IPS-15b (cell line): ENCODE measurements around the gene C2orf68.

Source experiments
- H3K27me3 ChIP-seq: one replicate; pipeline ENCODE4 v1.6.1; 2013; ENCODE audit warnings: low read length; ENCODE audit not compliant: control insufficient read depth, insufficient read depth
- H3K36me3 ChIP-seq: one replicate; pipeline ENCODE4 v1.6.1; 2013; ENCODE audit warnings: low read length; ENCODE audit not compliant: control insufficient read depth, insufficient read depth
- H3K4me1 ChIP-seq: one replicate; pipeline ENCODE4 v1.6.1; 2013; ENCODE audit warnings: mild to moderate bottlenecking, low read length; ENCODE audit not compliant: control insufficient read depth, insufficient read depth
- H3K4me3 ChIP-seq: one replicate; pipeline ENCODE4 v1.5.1; 2013; ENCODE audit warnings: low read depth, low read length
- H3K9ac ChIP-seq: one replicate; pipeline ENCODE4 v1.6.1; 2013; ENCODE audit warnings: low read depth, mild to moderate bottlenecking, low read length
- H3K9me3 ChIP-seq: one replicate; pipeline ENCODE4 v1.6.1; 2013; ENCODE audit warnings: mild to moderate bottlenecking, low read length; ENCODE audit not compliant: control insufficient read depth, insufficient read depth

C2orf68 gene

DNA sequence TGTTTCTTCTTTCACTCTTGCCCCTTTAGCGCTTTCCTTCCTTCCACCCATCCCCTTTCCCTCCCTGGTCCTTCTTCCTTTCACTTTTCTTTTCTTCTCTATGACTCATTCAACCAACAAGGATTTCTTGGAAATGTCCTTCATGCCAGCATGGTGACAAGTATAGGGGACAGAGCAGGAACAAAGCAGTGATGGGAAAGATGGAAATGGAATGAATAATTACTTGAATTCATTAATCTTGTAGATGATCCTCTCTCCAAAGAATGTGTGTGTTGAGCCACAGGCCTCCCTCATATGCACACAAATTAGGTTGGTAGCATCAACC is 26.1 kb downstream of the C2orf68 start:
- Histone ChIP-seq H3K27me3 (peaks cover 41% of the 10 kb centered on the region), H3K36me3 (no peaks in the 10 kb centered on the region), H3K9me3 (no peaks in the 10 kb centered on the region), H3K4me1 (peaks cover 2% of the 10 kb centered on the region), H3K4me3 (no peak overlapping the region), H3K9ac (no peak overlapping the region)

DNA sequence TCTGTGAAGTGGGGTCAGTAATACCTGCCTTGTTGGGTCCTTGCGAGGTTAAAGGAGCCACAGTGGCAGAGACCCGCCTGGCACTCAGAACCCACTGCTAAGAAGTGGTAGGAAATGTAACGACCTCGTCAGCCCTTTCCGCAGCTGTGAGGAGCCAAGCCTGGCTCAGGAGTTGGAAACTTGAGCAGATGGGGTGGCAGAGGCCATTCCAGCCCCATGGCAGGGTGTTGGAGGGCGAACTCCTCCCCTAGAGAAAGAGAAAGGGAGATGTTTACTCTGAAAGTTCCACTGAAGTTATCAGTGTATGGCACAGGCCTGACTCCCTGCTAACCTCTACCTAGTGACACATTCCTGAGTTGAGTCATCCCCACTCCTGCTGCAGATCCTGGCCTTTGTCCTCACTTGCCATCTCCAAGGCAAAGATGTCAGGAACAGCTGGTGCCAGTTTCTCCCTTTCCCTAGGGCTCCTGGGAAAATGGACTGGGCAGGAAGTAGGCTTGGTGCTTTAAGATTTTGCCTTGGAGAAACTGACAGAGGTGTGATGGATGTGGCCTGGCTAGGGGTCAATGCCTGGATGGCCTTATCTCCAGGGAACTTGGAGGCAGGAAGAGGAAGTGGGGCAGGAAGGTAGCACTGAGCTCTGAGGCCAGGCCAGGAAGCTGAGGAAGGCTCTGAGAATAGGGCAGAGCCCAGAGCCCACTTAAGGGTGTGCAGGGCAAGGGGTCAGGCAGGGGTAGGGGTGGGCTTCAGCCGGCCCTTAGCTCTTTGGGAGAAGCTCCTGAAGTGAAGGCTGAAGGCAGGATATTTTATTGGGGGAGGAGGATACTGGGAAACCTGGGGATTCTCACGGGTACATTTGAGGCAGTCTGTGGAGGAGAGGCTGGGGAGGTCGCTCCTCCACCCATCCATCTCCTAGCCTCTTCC is 26.7 kb downstream of the C2orf68 start:
- Histone ChIP-seq H3K4me3 (peak overlapping the region; percentile 51), H3K36me3 (no peaks in the 10 kb centered on the region), H3K27me3 (peaks cover 37% of the 10 kb centered on the region), H3K9ac (peak overlapping the region; percentile 60), H3K4me1 (peaks cover 2% of the 10 kb centered on the region), H3K9me3 (no peaks in the 10 kb centered on the region)

DNA sequence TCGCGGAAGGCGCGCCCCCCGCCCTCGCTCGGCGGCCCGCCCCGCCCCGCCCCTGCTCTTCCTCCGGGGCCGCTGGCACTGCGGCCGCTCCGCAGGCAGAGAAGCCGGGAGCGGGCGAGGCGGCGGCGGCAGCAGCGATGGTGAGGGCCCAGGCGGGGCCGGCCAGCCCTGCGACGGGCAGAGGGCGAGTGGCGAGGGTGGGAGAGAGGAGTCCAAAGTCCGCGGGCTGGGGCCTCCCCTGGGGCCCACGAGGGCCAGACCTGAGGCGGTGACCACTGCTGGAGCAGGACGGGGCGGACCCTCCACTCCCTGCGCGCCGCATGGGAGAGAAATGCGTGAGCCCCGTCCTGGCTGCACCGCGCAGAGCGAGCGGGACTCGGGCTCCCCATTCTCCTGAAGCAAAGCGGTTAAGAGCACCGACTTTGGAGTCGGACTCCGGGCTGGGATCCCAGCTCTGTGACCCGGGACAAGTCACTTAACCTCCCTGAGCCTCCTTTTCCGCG is 27.5 kb downstream of the C2orf68 start, which contains the start of gene VAMP5:
Gene VAMP5, plus strand, starts transcription at position 78 of the 503 bp plus-strand sequence. Its CDS starts 60 bp downstream, at position 138.
- H3K9me3 ChIP-seq, result no peaks in the 10 kb centered on the region
- H3K9ac ChIP-seq, result peak within 1 kb of the TSS; percentile 60
- peaks cover 35% of the 10 kb centered on the region for H3K27me3 ChIP-seq
- peaks cover 2% of the 10 kb centered on the region for H3K4me1 ChIP-seq
- peak within 1 kb of the TSS; percentile 51 for H3K4me3 ChIP-seq
- no peaks in the 10 kb centered on the region for H3K36me3 ChIP-seq

DNA sequence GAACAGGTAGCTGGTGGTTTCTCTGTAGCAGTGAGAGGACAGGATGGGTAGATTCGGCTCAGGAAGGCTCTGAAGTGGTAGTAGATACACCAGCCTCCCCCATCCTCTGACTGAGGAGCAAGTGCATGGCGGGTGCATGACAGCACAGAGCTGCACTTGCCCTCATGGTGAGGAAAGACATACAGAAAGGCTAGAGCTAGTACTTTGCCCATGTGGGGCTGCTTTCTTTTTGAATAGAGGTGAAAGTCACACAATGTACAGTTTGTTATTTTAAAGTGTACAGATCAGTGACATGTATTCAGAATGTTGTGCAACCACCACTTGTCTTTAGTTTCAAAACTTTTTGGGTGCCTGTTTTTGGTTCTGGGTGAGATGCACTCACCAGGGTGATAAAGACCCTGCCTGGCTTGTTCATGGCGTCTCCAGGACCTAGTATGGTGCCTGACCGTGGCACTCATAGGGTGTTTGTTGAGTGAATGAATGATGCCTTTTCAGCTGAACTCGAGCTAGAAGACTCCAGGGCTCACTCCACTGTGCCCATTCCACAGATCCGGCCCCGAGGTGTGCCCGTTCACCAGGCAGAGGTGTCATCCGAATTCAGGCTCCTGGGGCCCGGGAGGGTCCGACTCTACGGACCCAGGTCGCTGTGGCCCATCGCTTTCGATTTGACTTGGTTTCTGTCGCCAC is 28.1 kb downstream of the C2orf68 start:
- Histone ChIP-seq H3K9me3 (no peaks in the 10 kb centered on the region), H3K4me1 (peaks cover 6% of the 10 kb centered on the region), H3K36me3 (no peaks in the 10 kb centered on the region), H3K9ac (no peak overlapping the region), H3K4me3 (peak overlapping the region; percentile 51), H3K27me3 (peaks cover 35% of the 10 kb centered on the region)

DNA sequence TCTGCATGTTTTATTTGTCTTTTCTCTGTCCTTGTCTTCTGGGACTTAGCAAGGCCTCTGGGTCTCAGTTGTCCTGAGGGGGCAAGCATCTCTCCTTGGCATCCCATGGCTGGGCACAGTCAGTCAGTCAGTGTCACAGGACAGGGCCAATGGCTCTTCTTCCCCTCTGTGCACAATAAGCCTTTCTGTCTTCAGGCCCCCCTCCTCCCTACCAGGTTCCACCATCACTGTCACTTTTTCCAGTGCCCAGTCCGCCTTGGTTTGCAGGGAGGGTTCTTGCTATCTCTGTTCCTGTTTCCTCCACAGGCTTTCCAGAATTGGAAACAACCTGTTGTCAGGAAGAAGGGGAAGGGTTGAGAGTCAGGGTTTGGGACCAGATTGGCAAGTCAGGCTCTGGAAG is 29.4 kb downstream of the C2orf68 start:
- H3K27me3 ChIP-seq, result peaks cover 35% of the 10 kb centered on the region
- H3K9ac ChIP-seq, result no peak overlapping the region
- peaks cover 10% of the 10 kb centered on the region for H3K4me1 ChIP-seq
- H3K9me3 ChIP-seq, result no peaks in the 10 kb centered on the region
- H3K36me3 ChIP-seq, result no peaks in the 10 kb centered on the region
- H3K4me3 ChIP-seq, result no peak overlapping the region

DNA sequence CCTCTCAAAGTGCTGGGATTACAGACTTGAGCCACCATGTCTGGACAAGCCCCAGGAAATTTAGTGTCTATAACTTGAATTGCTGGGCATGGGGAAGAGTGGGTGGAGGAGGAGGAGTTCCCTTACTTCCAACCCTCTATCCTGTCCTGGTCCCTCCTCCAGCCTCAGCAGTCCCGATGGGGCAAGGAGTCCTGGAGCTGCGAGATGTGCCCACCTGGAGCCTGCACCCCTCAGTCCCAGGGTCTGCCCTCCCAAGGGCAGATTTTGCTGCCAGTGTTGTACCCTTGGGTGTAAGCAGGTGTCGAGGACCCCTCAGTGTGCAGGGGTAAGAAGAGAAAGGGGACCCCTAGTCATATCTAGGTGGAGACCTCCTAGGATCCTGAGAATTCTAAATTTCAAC is 31.7 kb downstream of the C2orf68 start:
- Histone ChIP-seq H3K4me1 (peaks cover 13% of the 10 kb centered on the region), H3K9ac (no peak overlapping the region), H3K36me3 (no peaks in the 10 kb centered on the region), H3K4me3 (no peak overlapping the region), H3K9me3 (no peaks in the 10 kb centered on the region), H3K27me3 (peaks cover 28% of the 10 kb centered on the region)

DNA sequence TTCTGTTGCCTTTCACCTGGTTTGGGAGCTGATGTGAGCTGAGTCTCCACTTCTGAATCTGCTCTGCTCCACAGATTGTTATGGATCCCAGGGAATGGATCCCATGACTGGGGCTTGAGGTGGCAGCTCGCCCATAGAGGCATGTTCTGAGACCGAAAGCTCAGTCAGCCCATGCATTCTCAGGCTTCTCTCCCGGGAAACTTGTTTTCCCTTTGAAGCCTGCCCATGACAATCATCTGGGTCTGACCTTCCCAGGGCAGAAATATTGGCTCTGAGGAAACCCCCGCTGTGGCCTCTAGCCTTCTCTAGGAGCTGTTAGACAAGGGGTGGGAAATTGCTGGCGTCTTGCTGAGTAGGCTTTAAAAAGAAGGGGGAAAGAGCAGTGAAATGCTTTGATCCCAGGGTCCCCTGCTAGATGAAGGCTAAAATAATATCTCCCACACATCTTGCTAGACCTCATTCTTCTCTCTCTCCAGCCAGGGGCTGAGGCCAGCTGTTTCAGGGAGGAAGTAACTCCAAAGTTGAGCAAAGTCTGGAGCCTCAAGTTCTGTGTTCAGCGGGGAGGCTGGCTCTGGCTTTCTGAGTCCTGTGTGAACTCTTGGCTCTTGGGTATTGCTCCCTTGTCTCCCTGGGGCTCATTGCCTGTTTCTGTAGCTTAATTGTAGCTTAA is 32.5 kb downstream of the C2orf68 start:
- no peak overlapping the region for H3K4me3 ChIP-seq
- peaks cover 11% of the 10 kb centered on the region for H3K4me1 ChIP-seq
- no peak overlapping the region for H3K9ac ChIP-seq
- no peaks in the 10 kb centered on the region for H3K36me3 ChIP-seq
- H3K27me3 ChIP-seq, result peaks cover 20% of the 10 kb centered on the region
- H3K9me3 ChIP-seq, result no peaks in the 10 kb centered on the region

DNA sequence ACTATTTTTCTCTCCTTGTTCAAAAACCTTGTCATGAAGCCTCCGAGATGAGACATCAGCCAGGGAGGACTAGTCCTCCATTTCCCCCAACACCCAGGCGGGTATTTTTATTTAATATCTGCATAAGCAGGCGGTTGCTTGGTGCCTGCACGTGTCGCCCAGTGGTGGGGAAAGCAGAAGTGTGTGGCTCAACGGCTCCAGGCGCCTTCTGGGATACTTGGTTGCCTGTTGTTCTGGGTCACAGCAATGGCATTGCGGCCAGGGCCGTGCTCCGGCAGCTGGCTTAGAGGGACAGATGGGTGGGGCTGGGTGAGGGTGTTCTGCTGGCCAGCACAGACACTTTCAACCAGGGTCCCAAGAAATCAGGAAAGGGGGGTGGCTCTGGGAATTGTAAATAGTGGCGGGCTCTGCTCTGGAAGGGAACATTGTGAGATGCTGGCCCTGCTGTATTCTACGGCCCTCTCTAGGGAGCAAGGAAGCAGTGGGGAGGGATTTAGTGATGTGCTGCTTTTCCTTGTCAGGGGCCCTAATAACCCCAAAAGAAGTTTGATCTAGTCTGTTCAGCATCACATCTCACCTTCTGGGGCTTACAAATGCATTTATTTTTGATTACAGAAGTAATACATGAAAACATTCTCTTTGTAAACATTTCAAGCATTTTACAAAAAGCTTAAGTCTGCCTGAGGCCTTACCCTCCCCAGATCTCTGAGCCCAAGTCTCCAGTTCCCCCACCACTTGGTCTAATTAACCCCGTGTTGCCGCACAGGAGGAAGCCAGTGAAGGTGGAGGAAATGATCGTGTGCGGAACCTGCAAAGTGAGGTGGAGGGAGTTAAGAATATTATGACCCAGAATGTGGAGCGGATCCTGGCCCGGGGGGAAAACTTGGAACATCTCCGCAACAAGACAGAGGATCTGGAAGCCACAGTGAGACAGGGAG is 33.4 kb downstream of the C2orf68 start:
- no peak overlapping the region for H3K9ac ChIP-seq
- no peaks in the 10 kb centered on the region for H3K36me3 ChIP-seq
- H3K4me3 ChIP-seq, result peak overlapping the region; percentile 62
- peaks cover 13% of the 10 kb centered on the region for H3K27me3 ChIP-seq
- H3K4me1 ChIP-seq, result peaks cover 11% of the 10 kb centered on the region
- no peaks in the 10 kb centered on the region for H3K9me3 ChIP-seq

DNA sequence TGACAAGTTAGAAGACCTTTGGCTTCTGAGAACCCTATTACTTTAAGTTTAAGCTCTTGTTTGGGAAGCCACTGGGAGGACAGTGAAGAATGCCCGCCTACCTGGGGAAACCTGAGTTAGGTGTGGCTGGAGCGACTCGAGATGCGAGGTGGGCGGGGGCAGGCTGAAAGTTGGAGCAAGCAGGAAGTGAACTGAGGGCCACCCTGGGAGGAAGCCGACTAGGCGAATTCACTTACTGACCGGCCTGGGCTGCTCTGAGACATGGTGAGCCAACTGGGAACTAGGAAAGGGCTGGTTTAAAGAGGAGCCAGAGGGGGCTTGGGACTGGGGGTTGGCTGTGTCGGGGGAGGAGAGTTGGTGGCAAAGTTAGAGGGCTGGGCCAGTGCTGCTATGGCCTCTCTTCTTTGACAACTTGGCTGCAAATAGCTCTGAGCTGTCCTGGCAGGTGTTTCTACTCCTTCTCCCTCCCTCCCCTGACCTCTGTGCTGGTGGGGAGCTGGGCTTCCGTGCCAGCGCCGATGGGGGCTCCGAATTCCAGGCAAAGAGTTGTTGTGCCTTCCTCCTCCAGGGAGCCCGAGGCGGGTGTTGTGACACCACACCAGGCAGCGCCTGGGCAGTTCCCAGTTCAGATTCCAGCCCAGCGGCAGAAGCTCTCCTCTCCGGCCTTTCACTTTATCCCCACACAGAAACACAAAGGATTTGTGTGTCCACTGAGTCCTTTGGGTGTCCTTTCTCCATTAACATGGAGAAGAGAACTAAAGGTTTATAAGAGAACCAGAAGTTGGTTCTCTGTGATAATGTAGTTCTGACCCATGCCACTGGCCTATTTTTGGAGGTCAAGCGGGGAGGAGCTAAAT is 34.3 kb downstream of the C2orf68 start, which contains the start of gene VAMP8:
Gene VAMP8, plus strand, starts transcription at position 201 of the 857 bp plus-strand sequence. Its CDS starts 61 bp downstream, at position 262.
- Histone ChIP-seq H3K9ac (peak within 1 kb of the TSS; percentile 38), H3K4me3 (peak within 1 kb of the TSS; percentile 62), H3K36me3 (no peaks in the 10 kb centered on the region), H3K4me1 (peaks cover 11% of the 10 kb centered on the region), H3K9me3 (no peaks in the 10 kb centered on the region), H3K27me3 (peaks cover 8% of the 10 kb centered on the region)

DNA sequence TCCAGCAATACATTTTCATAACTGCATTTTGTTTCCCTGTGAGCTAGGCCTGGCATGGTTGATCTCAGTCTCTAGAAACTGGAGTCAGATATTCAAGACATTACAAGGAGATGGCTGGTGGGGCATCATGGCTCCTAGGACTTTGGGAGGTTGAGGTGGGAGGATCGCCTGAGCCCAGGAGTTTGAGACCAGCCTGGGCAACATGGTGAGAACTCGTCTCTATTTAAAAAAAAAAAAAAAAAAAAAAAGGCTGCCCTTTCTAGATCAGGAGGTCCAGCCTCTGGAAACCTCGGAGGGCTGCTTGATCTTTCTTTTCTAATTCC is 34.8 kb downstream of the C2orf68 start:
- Histone ChIP-seq H3K27me3 (peaks cover 6% of the 10 kb centered on the region), H3K4me1 (peaks cover 11% of the 10 kb centered on the region), H3K9ac (no peak overlapping the region), H3K9me3 (no peaks in the 10 kb centered on the region), H3K4me3 (peak overlapping the region; percentile 62), H3K36me3 (no peaks in the 10 kb centered on the region)
